ENCODE results near the gene TSPEAR. TPM values are rescaled to one million over a fixed set of nuclear protein-coding genes. Genes with fewer than 3 reads are reported as not detected.
"Not testable (repeated sequence)": the region's sequence is repeated elsewhere in the genome, so short reads cannot be mapped to it uniquely, and the experiment has no call there.

Gene TSPEAR
- total RNA-seq, 1 donor from 2014 or later: 0.15 TPM

DNA sequence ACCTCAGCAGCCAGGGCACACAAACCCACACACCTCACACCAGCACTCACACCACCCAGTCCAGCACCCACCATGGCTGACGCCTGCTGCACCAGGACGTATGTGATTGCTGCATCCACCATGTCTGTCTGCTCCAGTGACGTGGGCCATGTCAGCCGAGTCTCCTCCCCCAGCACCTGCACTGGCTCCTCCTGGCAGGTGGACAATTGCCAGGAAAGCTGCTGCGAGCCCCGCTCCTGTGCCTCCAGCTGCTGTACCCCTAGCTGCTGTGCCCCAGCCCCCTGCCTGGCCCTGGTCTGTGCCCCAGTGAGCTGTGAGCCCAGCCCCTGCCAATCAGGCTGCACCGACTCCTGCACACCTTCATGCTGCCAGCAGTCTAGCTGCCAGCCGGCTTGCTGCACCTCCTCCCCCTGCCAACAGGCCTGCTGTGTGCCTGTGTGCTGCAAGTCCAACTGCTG is 99.3 kb downstream of the TSPEAR start, which contains the start of gene KRTAP10-8:
KRTAP10-8 (plus strand) TSS at position 51 of the 458 bp plus-strand sequence; CDS start at position 73, 22 bp downstream.
- no peak within 1 kb of the TSS for H3K27ac Mint-ChIP-seq (ENCODE audit: unreplicated experiment)
- no peak within 1 kb of the TSS for H3K4me3 Mint-ChIP-seq (ENCODE audit: unreplicated experiment)
- H3K4me1 Mint-ChIP-seq (ENCODE audit: low read depth): no peaks in the 10 kb centered on the region
- TF ChIP-seq, protein P1, sequence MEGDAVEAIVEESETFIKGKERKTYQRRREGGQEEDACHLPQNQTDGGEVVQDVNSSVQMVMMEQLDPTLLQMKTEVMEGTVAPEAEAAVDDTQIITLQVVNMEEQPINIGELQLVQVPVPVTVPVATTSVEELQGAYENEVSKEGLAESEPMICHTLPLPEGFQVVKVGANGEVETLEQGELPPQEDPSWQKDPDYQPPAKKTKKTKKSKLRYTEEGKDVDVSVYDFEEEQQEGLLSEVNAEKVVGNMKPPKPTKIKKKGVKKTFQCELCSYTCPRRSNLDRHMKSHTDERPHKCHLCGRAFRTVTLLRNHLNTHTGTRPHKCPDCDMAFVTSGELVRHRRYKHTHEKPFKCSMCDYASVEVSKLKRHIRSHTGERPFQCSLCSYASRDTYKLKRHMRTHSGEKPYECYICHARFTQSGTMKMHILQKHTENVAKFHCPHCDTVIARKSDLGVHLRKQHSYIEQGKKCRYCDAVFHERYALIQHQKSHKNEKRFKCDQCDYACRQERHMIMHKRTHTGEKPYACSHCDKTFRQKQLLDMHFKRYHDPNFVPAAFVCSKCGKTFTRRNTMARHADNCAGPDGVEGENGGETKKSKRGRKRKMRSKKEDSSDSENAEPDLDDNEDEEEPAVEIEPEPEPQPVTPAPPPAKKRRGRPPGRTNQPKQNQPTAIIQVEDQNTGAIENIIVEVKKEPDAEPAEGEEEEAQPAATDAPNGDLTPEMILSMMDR (IDR thresholded peaks at IDR 0.05): no peak
- H3K27me3 Mint-ChIP-seq (ENCODE audit: low read depth): peaks cover 35% of the 10 kb centered on the region
- peaks cover 2% of the 10 kb centered on the region for H3K36me3 Mint-ChIP-seq (ENCODE audit: low read depth)
- H3K9me3 Mint-ChIP-seq (ENCODE audit: low read depth): peaks cover 20% of the 10 kb centered on the region
- peak; percentile 69 for DNase-seq (ENCODE audit: low spot score)

DNA sequence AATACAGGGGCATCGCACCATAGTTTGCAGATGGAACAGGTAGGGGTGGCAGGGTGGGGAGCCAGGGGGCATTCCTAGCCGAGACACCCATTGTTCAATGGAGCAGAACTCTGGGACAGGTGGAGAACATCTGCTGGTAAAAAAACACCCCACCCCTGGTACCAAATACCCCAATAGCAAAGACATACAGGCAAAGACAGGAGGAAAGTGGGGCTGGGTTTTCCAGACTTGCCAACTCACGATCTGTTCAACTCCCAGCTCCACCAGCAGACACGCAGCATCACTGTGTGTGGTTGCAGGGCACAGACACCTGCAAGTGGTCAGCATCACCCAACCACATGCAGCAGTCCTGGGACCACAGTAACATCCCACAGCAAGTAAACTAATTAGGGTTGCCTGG is 99.8 kb downstream of the TSPEAR start:
- peaks cover 31% of the 10 kb centered on the region for H3K27me3 Mint-ChIP-seq (ENCODE audit: low read depth)
- no peak for DNase-seq (ENCODE audit: low spot score)
- peaks cover 20% of the 10 kb centered on the region for H3K9me3 Mint-ChIP-seq (ENCODE audit: low read depth)
- no peak overlapping the region for H3K27ac Mint-ChIP-seq (ENCODE audit: unreplicated experiment)
- TF ChIP-seq, protein P1 (IDR thresholded peaks at IDR 0.05): no peak
- peaks cover 2% of the 10 kb centered on the region for H3K36me3 Mint-ChIP-seq (ENCODE audit: low read depth)
- no peak overlapping the region for H3K4me3 Mint-ChIP-seq (ENCODE audit: unreplicated experiment)
- no peaks in the 10 kb centered on the region for H3K4me1 Mint-ChIP-seq (ENCODE audit: low read depth)

DNA sequence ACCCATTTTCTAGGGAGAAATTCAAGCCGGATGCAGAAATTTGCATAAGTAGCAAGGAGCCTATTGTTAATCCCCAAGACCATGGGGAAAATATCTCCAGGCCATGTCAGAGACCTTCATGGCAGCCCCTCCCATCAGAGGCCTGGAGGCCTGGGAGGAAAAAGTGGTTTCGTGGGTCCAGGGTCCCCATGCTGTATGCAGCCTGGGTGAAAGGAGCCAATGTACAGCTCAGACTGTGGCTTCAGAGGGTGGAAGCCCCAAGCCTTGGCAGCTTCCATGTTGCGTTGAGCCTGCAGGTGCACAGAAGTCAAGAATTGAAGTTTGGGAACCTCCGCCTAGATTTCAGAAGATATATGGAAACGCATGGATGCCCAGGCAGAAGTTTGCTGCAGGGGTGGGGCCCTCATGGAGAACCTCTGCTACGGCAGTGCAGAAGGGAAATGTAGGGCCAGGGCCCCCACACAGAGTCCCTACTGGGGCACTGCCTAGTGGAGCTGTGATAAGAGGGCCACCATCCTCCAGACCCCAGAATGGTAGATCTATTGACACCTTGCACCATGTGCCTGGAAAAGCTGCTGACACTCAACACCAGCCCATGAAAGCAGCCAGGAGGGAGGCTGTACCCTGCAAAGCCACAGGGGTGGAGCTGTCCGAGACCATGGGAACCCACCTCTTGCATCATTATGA is 101.1 kb downstream of the TSPEAR start:
- H3K4me1 Mint-ChIP-seq (ENCODE audit: low read depth); H3K27ac Mint-ChIP-seq (ENCODE audit: unreplicated experiment); DNase-seq (ENCODE audit: low spot score); H3K36me3 Mint-ChIP-seq (ENCODE audit: low read depth); H3K4me3 Mint-ChIP-seq (ENCODE audit: unreplicated experiment): not testable (repeated sequence)
- peaks cover 32% of the 10 kb centered on the region for H3K27me3 Mint-ChIP-seq (ENCODE audit: low read depth)
- peaks cover 20% of the 10 kb centered on the region for H3K9me3 Mint-ChIP-seq (ENCODE audit: low read depth)

DNA sequence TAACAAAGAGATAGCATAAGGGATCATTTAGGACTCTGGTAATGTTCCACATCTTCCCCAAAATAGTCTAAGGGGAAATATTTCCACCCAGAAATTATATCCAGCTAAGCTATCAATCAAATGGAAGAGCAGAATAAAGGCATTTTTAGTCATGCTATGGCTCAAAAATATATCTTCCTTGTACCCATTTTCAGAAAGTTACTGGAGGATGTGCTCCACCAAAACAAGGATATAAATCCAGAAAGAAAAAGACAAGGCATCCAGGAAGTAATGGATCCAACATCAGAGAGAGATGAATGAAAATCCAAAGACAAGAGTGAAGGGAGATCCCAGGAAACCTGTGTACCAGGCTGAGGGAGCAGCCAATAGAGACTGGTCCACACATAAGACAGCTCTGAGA is 102.2 kb downstream of the TSPEAR start:
- H3K27me3 Mint-ChIP-seq (ENCODE audit: low read depth): peaks cover 37% of the 10 kb centered on the region
- H3K36me3 Mint-ChIP-seq (ENCODE audit: low read depth): peaks cover 5% of the 10 kb centered on the region
- H3K4me1 Mint-ChIP-seq (ENCODE audit: low read depth): no peaks in the 10 kb centered on the region
- no peak overlapping the region for H3K27ac Mint-ChIP-seq (ENCODE audit: unreplicated experiment)
- no peak for DNase-seq (ENCODE audit: low spot score)
- TF ChIP-seq, protein P1 (IDR thresholded peaks at IDR 0.05): no peak
- H3K9me3 Mint-ChIP-seq (ENCODE audit: low read depth): peaks cover 26% of the 10 kb centered on the region
- no peak overlapping the region for H3K4me3 Mint-ChIP-seq (ENCODE audit: unreplicated experiment)

DNA sequence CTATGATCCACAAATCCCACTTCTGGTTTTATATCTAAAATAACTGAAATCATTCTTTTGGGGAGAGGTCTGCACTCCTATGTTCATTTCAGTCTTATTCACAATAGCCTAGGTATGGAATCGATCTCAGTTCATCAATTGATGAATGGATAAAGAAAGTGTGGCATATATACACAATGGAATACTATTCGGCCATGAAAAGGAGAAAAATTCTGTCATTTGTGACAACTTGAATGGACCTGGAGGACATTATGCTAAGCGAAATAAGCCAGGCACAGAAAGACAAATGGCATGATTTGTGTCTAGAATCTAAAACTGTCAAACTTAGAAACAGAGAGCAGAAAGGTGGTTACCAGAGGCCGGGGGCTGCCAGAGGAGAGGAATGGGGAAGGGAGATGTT is 104.9 kb downstream of the TSPEAR start:
- no peak for DNase-seq (ENCODE audit: low spot score)
- peaks cover 28% of the 10 kb centered on the region for H3K9me3 Mint-ChIP-seq (ENCODE audit: low read depth)
- peaks cover 5% of the 10 kb centered on the region for H3K36me3 Mint-ChIP-seq (ENCODE audit: low read depth)
- TF ChIP-seq, protein P1 (IDR thresholded peaks at IDR 0.05): no peak
- no peak overlapping the region for H3K4me3 Mint-ChIP-seq (ENCODE audit: unreplicated experiment)
- H3K27me3 Mint-ChIP-seq (ENCODE audit: low read depth): peaks cover 45% of the 10 kb centered on the region
- no peaks in the 10 kb centered on the region for H3K4me1 Mint-ChIP-seq (ENCODE audit: low read depth)
- no peak overlapping the region for H3K27ac Mint-ChIP-seq (ENCODE audit: unreplicated experiment)

DNA sequence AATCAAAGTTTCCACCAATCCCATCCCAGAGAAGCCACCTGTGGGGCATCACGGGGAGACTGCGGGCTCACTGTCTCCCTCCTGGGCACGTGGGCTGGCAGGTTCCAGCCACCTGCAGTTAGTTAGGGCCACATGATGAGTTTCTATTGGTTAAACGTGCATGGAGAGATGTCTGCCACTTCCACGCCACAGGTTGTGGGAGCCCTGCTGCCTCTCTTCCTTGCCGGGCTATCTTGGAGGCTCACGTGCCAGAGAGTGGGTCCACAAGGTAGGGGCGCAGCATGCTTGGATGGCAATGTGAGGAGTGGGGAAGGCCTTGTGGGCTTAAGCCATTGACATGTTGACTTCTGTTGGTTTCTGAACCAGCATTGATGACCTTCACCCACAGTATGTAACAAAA is 107.5 kb downstream of the TSPEAR start:
- peaks cover 10% of the 10 kb centered on the region for H3K9me3 Mint-ChIP-seq (ENCODE audit: low read depth)
- no peak overlapping the region for H3K4me3 Mint-ChIP-seq (ENCODE audit: unreplicated experiment)
- peaks cover 3% of the 10 kb centered on the region for H3K36me3 Mint-ChIP-seq (ENCODE audit: low read depth)
- H3K4me1 Mint-ChIP-seq (ENCODE audit: low read depth): no peaks in the 10 kb centered on the region
- H3K27ac Mint-ChIP-seq (ENCODE audit: unreplicated experiment): no peak overlapping the region
- peaks cover 61% of the 10 kb centered on the region for H3K27me3 Mint-ChIP-seq (ENCODE audit: low read depth)
- DNase-seq (ENCODE audit: low spot score): no peak
- TF ChIP-seq, protein P1 (IDR thresholded peaks at IDR 0.05): no peak

All from chondrocyte (in vitro differentiated cells).